GDM1 (cell line): ENCODE measurements around the gene MSANTD3.
"Not testable (repeated sequence)": the region's sequence is repeated elsewhere in the genome, so short reads cannot be mapped to it uniquely, and the experiment has no call there.

Experiments used
- DNase-seq: peaks from one replicate; lab custom pipeline; 2025; lab: John Stamatoyannopoulos, UW

The MSANTD3 gene, protein sequence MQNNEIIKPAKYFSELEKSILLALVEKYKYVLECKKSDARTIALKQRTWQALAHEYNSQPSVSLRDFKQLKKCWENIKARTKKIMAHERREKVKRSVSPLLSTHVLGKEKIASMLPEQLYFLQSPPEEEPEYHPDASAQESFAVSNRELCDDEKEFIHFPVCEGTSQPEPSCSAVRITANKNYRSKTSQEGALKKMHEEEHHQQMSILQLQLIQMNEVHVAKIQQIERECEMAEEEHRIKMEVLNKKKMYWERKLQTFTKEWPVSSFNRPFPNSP

DNA sequence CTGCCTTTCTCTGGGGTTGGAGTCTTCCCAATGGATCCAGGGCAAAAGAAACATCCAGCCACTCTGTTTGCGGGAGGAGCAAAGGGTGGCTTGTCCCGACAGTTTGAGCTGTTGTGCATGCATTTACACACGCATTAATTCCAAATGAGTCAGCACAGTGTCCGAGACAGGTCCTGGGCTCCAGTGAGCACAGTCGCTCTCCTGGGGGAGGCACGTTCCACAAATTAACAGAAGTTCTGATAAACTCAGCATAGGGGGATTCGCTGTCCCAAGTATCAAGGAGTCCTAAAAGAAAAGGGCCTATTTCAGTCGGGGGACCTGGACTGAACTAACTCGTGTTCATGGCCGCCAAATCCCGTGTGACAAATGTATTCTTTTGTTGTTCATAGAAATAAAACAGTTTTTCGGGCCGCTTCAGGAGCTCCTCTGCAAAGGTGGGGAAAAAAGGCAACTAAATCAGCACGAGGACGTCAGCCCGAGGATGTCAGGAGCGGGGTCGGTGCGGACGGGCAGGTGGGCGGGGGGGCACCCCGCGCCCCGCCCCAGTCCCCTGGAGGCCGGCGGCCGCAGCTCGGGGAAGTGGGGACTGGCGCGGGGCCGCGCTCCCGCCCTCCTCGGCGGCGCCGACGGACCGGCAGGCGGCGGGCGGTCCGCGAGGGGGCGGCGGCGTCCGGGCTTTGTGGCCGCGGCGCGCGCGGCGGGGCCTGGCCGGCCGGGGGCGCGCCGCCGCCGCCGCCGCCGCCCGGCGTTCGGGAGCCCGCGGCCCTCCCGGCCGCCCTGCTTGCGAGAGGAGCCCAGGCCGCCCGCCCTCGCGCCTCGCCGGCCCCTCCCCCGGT lies at the start of gene MSANTD3:
TSS of gene MSANTD3 (plus strand) at position 614 of the 836 bp plus-strand sequence. CDS start 14,796 bp downstream, outside the sequence.
- peak; percentile 48 for DNase-seq

GRCh38 chr9:100379862-100380261 lies 47.1 kb upstream of the MSANTD3 start:
- no peak for DNase-seq

GRCh38 chr9:100392989-100393388 lies 34.0 kb upstream of the MSANTD3 start:
- not testable (repeated sequence) for DNase-seq

DNA sequence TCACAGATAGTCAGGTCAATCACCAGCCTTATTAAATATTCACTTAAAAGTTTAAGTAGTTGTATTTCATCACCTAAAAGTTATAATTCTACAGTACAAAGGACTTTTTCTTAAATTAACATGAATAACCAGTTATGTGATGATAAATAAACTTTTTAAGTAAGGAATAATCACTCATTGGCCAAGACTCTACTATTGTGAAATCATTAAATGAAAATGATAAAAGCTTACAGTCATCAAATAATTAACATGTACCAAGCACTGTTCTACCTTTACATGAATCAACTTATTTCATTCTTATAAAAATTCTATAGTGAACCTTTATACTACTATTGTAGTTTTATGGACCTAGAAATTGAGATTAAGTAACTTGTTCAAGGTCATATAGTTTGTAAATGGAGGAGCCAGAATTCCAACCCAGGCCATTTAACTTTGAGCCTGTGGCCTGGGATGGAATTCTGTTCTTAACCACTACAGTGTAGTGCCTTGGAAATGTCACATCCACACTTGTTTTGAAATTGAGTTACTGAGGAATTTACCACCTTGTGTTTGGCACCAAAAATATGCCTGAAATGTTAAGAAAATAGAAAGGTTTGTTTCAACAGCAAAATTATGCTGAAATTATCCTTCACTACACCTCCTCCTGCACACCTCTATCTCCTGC lies 32.8 kb upstream of the MSANTD3 start:
- no peak for DNase-seq

DNA sequence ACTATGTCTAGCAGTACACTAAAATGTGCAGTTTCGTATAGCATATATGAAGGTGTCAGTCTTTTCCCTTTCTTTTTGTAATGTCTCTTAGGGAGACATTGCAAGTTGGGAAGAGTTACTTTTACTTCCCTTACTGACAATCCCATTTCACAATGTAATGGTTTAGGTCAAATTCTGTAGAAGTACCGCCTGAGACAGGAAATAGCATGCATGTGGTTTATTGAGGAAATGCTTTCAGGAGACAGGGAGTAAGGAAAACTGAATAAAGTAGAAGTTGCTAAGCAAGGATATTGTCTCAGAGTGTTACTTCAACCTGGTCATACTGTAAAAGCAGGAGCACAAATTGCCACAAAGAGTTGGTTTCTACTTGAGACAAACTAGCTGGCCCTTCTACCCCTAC lies 32.1 kb upstream of the MSANTD3 start:
- DNase-seq = no peak

- no peak for DNase-seq
Measured at GRCh38 chr9:100396769-100397168, 30.2 kb upstream of the MSANTD3 start.

DNA sequence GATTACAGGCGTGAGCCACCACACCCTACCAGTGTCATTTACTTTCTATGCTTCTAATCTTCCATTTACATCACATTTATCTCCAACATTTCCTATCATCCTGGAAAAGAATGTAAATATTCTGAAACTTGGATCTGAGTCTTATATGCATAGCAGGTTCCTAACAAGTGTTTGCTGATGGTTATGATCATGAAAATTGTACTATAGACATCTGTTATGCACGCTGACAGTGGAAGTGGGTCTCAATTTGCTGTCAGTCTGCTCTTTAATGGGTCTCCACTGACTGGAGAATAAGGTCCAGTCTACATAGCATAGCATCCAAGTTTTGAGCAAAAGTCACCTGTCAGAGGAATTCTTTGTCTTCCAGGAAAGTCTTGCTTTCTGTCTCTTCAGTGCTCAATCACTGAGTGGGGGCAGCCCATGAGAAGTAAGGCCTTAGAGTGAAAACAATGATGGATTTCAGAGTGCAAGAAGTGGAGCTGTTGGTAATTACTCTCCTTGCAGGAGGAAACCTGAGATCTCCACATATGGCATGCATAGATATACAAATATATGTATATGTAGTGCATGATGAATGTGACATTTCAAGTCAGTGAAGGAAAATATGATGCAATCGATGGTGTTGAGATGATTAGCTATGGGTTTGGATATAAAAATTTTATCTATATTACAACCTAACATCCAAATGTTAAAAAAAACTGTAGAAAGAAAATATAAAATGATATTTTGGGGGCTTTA lies 29.2 kb upstream of the MSANTD3 start:
- no peak for DNase-seq

DNA sequence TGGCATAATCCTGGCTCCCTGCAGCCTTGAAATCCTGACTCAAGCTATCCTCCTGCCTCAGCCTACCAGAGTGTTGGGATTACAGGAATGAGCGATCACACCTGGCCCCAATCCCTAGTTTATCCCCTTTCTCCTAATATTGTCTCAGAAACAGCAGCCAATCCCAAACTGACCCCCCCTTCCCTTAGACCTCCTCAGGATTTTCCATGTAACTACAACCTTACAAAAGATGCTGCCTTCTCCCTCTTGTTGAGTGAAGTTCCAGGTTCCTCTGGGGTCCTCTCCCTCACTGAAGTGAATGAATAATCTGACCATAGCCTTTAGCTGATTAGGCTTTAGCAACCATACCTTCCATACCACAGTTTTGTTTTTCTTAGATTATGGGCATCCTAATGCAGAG lies 25.9 kb upstream of the MSANTD3 start:
- DNase-seq = no peak

DNA sequence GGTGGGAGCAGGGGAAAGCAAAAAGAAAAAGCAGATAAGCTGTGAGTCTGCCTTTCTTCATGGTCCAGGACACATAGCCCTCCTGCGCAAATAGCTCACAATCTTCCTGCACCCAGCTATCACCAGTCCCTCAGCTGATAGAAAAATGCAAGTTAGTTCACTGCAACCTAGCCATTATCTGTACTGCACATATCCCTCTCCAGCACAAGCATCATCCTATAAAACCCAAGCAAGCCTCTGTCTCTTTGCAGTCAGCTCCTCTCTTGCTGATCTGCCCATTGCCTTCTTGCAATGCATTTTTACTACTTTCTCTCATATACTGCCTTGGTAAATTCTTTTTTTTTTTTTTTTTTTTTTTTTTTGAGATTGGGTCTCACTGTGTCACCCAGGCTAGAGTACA lies 20.0 kb upstream of the MSANTD3 start:
- no peak for DNase-seq

DNA sequence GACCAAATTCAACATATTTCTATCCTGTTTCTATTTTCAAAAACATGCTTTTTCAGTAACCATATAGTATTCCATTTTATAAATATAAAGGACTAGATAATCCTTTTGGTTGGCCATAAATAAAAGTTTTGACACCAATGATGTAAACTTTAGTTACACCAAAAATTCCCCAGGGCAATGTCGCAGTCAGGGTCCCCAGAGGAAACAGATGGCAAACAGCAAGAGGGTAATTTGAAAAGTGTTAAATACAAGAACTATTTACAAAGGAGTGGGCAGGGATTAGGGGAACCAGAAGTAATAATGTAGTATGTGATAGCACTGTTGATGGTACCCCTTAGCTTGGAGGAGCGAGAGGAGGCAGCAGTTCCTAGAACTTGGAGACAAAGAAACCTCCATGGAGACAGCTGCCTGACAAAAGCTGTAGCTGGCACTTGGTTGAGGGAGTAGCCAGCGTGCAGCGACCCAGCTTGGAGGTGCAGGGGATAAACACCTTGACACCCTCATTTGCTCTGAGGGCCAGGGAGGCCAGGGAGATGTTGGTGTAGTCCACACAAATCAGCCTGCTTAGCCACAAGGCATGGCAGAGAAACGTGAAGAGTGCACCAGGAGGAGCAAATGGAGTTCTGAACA lies 18.3 kb upstream of the MSANTD3 start:
- DNase-seq = no peak

- no peak for DNase-seq
Measured at GRCh38 chr9:100409176-100409556, 17.8 kb upstream of the MSANTD3 start.

DNA sequence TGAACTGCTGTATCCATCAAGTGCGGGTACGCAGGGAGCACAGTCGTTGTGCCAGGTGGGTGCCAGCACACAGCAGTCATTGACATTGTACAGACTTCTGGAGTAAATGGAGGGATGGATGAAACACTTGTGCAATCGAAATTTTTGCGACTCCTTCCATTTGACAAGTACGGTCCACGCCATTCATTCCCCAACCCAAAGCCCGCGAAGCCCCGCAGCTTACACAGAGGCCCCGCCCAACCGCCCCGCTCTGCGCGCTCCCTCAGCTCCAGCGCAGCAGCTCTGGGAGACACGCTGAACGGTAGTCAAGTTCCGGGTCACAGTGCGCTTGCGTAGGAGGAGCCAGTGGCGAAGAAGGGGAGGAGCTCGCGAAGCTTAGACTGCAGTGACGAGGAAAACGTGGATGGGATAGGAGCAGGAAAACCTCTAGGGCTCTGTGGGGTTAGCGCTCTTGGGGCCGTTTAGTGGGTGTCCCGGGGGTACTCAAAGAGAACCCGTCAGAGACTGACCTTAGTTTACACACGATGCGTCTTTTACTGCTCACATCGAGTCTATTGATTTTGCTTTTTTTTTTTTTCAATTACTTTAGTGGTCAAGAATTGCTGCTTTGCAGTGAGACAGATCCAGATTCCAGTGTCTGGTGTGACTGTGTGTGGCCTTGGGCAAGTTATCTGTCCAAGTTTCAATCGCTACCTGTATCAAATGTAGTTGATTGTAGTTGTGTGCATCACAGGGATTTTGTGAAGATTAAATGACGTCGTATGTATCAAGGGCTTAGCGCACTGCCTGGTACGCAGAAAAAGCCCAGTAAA lies 15.3 kb upstream of the MSANTD3 start:
- DNase-seq = no peak

DNA sequence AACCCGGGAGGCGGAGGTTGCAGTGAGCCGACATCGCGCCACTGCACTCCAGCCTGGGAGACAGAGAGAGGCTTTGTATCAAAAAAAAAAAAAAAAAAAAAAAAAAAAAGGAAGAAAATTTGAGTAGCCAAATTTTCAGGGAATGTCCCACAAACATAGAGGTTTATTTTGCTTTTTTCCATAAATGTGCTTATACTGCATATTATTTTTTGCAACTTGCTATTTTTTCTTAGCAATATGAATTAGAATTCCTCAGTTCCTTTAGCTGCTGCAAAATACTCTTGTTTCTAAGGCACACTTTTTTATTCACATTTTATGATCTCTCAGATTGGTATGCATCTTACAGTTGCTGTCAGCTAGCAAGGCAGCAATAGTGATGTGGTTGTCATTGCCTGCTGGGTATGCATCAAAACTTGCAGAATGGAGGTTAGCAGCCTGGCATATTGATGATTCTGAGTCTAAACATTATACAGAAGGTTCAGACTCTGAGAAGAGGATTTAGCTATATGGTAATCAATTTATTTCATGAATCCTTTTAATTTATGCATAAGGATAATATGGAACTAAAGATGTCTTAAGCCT lies 13.0 kb upstream of the MSANTD3 start:
- no peak for DNase-seq

DNA sequence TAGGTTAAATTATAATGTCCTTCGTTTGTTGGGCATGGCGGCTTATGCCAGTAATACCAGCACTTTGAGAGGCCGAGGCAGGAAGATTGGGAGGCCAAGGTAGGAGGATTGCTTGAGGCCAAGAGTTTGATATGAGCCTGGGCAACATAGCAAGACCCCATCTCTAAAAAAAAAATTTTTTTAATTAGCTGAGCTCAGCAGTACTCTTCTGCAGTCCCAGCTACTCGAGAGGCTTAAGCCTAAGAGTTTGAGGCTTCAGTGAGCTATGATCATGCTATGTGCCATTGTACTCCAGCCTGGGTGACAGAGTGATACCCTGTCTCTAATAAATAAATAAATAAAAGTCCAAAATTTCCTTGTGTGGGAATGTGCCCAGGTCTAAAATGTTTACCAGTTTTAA lies 9.1 kb upstream of the MSANTD3 start:
- no peak for DNase-seq

DNA sequence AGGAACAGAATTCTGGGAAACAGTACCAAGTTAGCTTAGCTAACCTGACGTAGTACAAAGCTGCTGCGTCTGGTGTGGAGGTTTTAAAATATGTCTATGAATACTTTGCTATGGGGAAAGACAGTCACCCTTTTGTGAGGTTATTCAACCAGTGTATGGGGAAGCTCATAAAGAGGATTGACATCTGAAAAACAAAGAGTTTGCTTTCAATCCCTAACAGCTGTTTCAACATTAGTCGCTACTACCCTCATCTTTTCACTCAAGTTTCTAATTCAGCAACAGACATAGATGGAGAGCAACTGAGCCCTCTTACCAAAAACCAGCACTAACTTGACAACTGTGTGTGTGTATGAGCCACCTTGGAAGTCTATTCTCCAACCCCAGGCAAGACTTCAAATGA lies 7.8 kb upstream of the MSANTD3 start:
- no peak for DNase-seq

DNA sequence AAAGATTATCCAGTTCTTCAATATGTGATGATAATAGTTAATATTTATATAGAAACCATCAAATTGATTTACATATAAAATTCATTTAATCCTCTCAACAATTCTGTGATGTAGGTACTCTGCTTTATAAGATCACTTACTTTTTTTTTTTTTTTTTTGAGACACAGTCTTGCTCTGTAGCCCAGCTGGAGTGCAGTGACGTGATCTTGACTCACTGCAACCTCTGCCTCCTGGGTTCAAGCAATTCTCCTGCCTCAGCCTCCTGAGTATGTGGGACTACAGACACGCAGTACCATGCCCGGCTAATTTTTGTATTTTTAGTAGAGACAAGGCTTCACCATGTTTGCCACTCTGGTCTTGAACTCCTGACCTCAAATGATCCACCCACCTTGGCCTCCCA lies 5.8 kb upstream of the MSANTD3 start:
- DNase-seq = not testable (repeated sequence)

- DNase-seq = no peak
Measured at GRCh38 chr9:100425758-100426157, 1.2 kb upstream of the MSANTD3 start.

GRCh38 chr9:100426189-100426529 lies 784 bp upstream of the MSANTD3 start:
- DNase-seq = no peak

DNA sequence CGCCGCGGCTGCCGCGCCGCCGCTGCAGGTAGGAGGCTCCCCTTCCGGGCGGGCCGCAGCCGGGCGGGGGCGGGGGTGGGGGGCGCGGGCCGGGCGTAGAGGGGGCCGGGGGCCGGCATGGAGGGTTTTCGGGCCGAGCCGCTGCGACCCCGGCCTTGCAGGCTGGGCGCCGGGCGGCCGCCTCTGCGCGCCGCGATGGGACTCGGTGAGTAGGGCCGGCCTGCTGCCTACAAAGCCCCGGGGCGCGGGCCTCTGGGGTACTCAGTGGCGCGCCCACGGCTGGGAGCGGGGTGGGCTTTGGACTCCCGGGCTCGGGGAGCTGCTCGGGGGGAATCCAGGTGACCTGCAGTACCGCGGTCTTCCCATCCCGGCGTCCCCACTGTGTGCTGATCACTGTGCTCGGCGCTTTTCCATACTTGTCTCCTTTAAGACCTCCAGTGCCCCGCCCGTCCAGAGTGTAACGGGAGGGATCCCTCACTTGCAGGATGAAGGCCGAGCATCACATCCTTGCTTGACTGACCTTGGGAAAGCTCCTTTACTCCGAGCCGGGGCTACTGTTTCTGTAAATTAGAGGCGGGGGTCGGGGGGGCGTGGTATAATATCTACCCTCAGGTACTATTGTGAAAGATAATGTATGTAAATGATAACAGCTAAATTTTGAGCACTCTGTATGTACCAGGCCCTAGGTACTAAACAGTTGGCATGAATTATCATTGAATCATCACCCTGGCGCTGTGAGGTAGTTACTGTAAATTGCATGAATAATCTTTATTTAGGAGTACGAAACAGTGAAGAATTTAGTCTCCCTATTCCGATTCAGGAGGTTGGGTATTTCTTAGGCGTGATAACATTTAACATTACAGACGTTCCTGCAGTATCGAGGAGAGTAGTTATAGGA lies 672 bp downstream of the MSANTD3 start:
- no peak for DNase-seq
